GM19025 (cell line): Measurements from ENCODE around the gene LTV1.

ENCODE experiments used
- ATAC-seq: cut with Tn5 transposase; IDR thresholded peaks from one replicate; pipeline ENCODE4 v1.9.1; 2021; ENCODE audit warnings: mild to moderate bottlenecking, low read depth, moderate library complexity; ENCODE audit not compliant: unreplicated experiment

LTV1 gene

DNA sequence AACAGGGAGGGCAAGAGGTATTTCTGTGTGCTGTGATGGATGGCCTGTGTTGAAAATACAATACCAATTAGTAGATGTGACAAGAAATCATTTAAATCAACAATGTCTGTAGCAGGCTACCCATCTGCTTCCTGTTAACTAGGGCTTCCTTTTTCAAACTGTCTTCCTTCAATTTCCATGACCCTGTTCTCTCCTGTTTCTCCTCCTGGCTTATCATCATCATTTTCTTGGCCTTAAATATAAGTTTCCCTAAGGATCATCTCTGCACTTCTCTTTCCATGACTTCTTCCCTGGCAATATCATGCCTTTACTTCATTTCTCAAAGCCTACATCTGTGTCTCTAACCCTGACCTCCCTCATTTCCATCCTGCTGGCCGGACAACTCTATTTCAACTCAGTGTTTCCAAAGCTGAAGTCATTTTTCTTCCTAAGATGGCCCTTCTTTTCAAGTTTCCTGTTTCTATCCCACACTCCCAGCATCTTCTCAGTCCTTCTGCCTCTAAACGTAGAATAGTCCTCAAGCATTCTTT, 39.3 kb downstream of the LTV1 start:
- ATAC-seq: no peak

DNA sequence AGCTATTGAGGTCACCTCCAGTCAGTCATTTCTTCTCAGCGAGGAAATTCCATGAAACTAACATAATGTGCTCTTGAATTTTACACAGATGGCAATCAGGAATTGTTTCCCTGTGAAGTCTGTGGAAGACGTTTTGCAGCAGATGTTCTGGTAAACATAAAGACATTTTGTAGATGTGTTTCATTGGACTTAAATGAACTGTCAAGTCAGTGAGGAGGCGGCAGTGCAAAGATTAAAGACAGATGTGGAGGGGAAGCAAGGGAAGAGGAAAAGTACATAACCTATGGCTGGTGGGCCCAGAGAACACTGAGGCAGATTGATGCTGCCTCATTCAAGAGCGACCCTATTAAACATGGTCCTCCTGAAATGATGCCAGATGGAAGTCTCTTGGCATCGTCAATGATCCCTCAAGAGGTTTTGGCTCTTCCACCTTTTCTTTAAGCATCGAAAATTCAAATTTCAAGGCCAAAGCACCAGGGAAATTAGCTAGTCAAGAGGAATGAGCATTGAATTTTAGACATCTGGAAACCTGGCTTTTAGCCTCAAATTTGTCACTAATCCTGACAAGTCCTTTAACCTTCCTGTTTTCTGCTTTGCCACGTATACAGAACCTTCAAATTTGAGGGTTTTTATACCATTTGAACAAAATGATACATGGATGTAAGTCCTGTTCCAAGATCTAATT, 41.2 kb downstream of the LTV1 start:
- no peak for ATAC-seq

DNA sequence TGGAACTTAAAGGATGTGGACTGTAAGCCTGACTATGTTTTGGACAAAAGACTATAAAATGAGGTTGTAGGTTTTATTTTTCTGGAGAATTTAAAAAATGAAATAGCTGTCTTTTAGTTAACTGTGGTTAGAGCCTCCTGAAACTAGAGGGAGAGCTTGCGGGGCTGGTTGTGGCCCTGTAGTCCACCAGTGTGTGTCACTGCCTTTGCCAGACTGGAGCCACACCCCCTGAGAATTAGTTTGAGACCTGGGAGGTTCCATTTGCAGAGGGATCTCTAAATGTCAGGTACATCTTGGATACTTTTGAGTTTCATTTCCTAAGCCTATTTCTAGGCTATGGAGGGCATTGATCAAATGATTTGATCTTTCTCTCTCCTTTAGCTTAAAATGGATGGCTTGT, 42.0 kb downstream of the LTV1 start:
- ATAC-seq: no peak

- ATAC-seq: no peak
These were observed 51.5 kb downstream of the LTV1 start for GRCh38 chr6:143894655-143895054.

DNA sequence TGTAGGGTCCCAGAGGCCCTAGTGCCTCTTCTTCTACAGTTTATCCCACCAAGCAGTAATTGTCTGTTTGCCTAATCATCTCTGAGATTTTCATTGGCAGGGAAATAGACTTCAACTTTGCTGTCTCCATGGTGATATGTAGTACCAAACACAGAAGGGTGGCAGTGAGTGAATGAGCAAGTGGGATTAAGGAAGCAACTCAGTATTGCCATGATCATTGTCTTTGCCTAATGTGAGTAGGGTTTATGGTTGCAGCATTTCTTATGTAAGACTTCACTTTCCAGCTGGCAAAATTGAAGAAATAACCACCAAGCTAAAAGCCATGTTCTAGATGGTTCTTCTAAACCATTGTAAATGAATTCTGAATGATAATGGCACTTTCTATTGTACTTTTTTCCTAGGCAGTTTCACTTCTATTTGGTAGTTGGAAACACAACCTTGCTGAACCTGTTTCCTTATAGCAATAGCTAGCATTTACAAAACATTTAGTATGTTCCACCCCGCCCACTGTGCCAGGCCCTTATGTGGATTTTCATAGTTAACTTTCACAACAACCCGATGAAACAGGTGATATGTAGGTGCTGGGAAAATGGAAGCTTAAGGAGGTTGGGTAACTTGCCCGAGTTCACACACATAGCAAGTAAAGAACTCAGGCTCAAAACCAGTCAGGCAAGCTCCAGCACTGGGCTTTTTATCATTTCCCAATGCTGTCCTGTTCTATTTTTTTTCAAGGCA, 53.2 kb downstream of the LTV1 start:
- ATAC-seq: no peak

GRCh38 chr6:143900358-143900757, 57.2 kb downstream of the LTV1 start:
- ATAC-seq: no peak

GRCh38 chr6:143901885-143902750, 59.0 kb downstream of the LTV1 start:
- peak; percentile 93 for ATAC-seq

- ATAC-seq: no peak
These were observed 59.7 kb downstream of the LTV1 start for GRCh38 chr6:143902827-143903226.

- ATAC-seq: no peak
These were observed 67.9 kb downstream of the LTV1 start for GRCh38 chr6:143911028-143911427.

- ATAC-seq: no peak
These were observed 69.5 kb downstream of the LTV1 start for GRCh38 chr6:143912671-143913070.
